Neural progenitor cell (in vitro differentiated cells): ENCODE results near the gene EMC10.

Source experiments
- EZH2 ChIP-seq: fragments of 200-600 bp; sonication (generic); IDR thresholded peaks from 2 replicates; pipeline ENCODE4 v1.6.1; 2017; ENCODE audit warnings: antibody characterized with exemption, mild to moderate bottlenecking, moderate library complexity
- TF ChIP-seq, protein P1 (sequence below): fragments of 200-600 bp; sonication (generic); IDR thresholded peaks from 2 replicates; pipeline ENCODE4 v1.5.1; 2017; ENCODE audit warnings: antibody characterized with exemption, mild to moderate bottlenecking

DNA sequence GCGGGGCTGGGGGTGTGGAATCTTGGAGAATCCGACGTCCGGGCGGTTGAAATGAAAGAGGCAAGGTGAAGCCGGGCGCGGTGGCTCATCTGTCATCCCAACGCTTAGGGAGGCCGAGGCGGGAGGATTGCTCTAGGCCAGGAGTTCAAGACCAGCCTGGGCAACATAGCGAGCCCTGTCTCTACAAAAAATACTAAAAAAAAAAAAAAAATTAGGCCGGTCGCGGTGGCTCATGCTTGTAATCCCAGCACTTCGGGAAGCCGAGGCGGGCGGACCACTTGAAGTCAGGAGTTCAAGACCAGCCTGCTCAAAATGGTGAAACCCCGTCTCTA is 566 bp downstream of the EMC10 start:
- TF ChIP-seq, protein P1, sequence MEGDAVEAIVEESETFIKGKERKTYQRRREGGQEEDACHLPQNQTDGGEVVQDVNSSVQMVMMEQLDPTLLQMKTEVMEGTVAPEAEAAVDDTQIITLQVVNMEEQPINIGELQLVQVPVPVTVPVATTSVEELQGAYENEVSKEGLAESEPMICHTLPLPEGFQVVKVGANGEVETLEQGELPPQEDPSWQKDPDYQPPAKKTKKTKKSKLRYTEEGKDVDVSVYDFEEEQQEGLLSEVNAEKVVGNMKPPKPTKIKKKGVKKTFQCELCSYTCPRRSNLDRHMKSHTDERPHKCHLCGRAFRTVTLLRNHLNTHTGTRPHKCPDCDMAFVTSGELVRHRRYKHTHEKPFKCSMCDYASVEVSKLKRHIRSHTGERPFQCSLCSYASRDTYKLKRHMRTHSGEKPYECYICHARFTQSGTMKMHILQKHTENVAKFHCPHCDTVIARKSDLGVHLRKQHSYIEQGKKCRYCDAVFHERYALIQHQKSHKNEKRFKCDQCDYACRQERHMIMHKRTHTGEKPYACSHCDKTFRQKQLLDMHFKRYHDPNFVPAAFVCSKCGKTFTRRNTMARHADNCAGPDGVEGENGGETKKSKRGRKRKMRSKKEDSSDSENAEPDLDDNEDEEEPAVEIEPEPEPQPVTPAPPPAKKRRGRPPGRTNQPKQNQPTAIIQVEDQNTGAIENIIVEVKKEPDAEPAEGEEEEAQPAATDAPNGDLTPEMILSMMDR, result no peak
- no peak for TF ChIP-seq EZH2
